H4 (cell line): ENCODE results near the gene MRPL43. TPM values are rescaled to one million over a fixed set of nuclear protein-coding genes. Genes with fewer than 3 reads are reported as not detected.

Experiments used
- DNase-seq: peaks from one replicate; pipeline ENCODE4 v3.0.0-alpha.2; 2015; ENCODE audit warnings: low spot score
- total RNA-seq: library from RNA; depleted of rRNA; stranded (reverse); fragments of >200 nt; shearing (Covaris generic); gene quantifications from 2 replicates; pipeline ENCODE4 v1.2.3, GENCODE V29; 2014; rRNA removed

Gene MRPL43
- total RNA-seq, 1 experiment from 2014 or later = 105 TPM

- no peak for DNase-seq
Observed at GRCh38 chr10:100968062-100968736, 19.1 kb downstream of the MRPL43 start.

- DNase-seq = no peak
Observed at GRCh38 chr10:100967332-100967731, 20.0 kb downstream of the MRPL43 start.

- DNase-seq = no peak
Observed at GRCh38 chr10:100966887-100967286, 20.4 kb downstream of the MRPL43 start.

GRCh38 chr10:100965820-100966219 lies 21.5 kb downstream of the MRPL43 start:
- DNase-seq = no peak

- DNase-seq = no peak
Observed at GRCh38 chr10:100963826-100964225, 23.5 kb downstream of the MRPL43 start.

- DNase-seq = no peak
Observed at GRCh38 chr10:100962351-100963080, 24.8 kb downstream of the MRPL43 start.

GRCh38 chr10:100960251-100960650 lies 27.0 kb downstream of the MRPL43 start:
- no peak for DNase-seq

GRCh38 chr10:100948916-100949315 lies 38.4 kb downstream of the MRPL43 start:
- DNase-seq = no peak

GRCh38 chr10:100945754-100946153 lies 41.5 kb downstream of the MRPL43 start:
- DNase-seq = no peak

GRCh38 chr10:100943508-100943907 lies 43.8 kb downstream of the MRPL43 start:
- no peak for DNase-seq

GRCh38 chr10:100942229-100942628 lies 45.1 kb downstream of the MRPL43 start:
- DNase-seq = no peak

- DNase-seq = no peak
Observed at GRCh38 chr10:100939763-100940344, 47.4 kb downstream of the MRPL43 start.

Other genes with a start within 250 kb of the MRPL43 start
- gene PAX2, start 241.9 kb downstream of the MRPL43 start, total RNA-seq = not detected in 2 replicates
- 13.9 and 14.0 TPM in 2 replicates for gene SLF2, start 74.5 kb downstream of the MRPL43 start, total RNA-seq
- 0.27 and 0.89 TPM in 2 replicates for gene SEMA4G, start 18.0 kb downstream of the MRPL43 start, total RNA-seq
- 6.7 and 8.0 TPM in 2 replicates for gene TWNK, start within 50 bp of the MRPL43 start, total RNA-seq
- 24.3 and 26.2 TPM in 2 replicates for gene LZTS2, start 12.3 kb upstream of the MRPL43 start, total RNA-seq
- gene PDZD7, start 43.6 kb upstream of the MRPL43 start, total RNA-seq = 0.21 and 0.97 TPM in 2 replicates
- gene SFXN3, start 43.7 kb upstream of the MRPL43 start, total RNA-seq = 35.7 and 35.8 TPM in 2 replicates
- gene KAZALD1, start 74.5 kb upstream of the MRPL43 start, total RNA-seq = 10.2 and 22.5 TPM in 2 replicates
- not detected in 2 replicates for gene TLX1, start 143.8 kb upstream of the MRPL43 start, total RNA-seq
- not detected in 2 replicates for gene LBX1, start 242.0 kb upstream of the MRPL43 start, total RNA-seq